Activated naive CD8-positive, alpha-beta T cell (primary cell): ENCODE measurements around the gene CLPTM1L.
"Not testable (repeated sequence)": the region's sequence is repeated elsewhere in the genome, so short reads cannot be mapped to it uniquely, and the experiment has no call there.

ENCODE experiments used
- H3K27ac Mint-ChIP-seq: one replicate; pipeline ENCODE4 v1.8.0; 2021; ENCODE audit warnings: mixed read lengths
- H3K27me3 Mint-ChIP-seq: one replicate; pipeline ENCODE4 v1.8.0; 2021; ENCODE audit warnings: mixed read lengths
- H3K36me3 Mint-ChIP-seq: one replicate; pipeline ENCODE4 v1.8.0; 2021; ENCODE audit warnings: mixed read lengths
- H3K4me1 Mint-ChIP-seq: one replicate; pipeline ENCODE4 v1.8.0; 2021; ENCODE audit warnings: low read depth, mixed read lengths
- H3K4me3 Mint-ChIP-seq: one replicate; pipeline ENCODE4 v1.8.0; 2021; ENCODE audit warnings: mild to moderate bottlenecking, mixed read lengths
- H3K9me3 Mint-ChIP-seq: one replicate; pipeline ENCODE4 v1.8.0; 2021; ENCODE audit warnings: low read depth, mixed read lengths

Gene CLPTM1L

GRCh38 chr5:1282993-1283728 lies 61.7 kb downstream of the CLPTM1L start:
- H3K27me3 Mint-ChIP-seq, H3K4me1 Mint-ChIP-seq, H3K27ac Mint-ChIP-seq, H3K9me3 Mint-ChIP-seq, H3K4me3 Mint-ChIP-seq: not testable (repeated sequence)
- H3K36me3 Mint-ChIP-seq: peaks cover 12% of the 10 kb centered on the region

- Mint-ChIP-seq H3K4me1 (no peaks in the 10 kb centered on the region), H3K4me3 (no peak overlapping the region), H3K27ac (no peak overlapping the region), H3K27me3 (no peaks in the 10 kb centered on the region), H3K36me3 (peaks cover 8% of the 10 kb centered on the region), H3K9me3 (no peaks in the 10 kb centered on the region)
Measured at GRCh38 chr5:1282131-1282992, 62.5 kb downstream of the CLPTM1L start.

DNA sequence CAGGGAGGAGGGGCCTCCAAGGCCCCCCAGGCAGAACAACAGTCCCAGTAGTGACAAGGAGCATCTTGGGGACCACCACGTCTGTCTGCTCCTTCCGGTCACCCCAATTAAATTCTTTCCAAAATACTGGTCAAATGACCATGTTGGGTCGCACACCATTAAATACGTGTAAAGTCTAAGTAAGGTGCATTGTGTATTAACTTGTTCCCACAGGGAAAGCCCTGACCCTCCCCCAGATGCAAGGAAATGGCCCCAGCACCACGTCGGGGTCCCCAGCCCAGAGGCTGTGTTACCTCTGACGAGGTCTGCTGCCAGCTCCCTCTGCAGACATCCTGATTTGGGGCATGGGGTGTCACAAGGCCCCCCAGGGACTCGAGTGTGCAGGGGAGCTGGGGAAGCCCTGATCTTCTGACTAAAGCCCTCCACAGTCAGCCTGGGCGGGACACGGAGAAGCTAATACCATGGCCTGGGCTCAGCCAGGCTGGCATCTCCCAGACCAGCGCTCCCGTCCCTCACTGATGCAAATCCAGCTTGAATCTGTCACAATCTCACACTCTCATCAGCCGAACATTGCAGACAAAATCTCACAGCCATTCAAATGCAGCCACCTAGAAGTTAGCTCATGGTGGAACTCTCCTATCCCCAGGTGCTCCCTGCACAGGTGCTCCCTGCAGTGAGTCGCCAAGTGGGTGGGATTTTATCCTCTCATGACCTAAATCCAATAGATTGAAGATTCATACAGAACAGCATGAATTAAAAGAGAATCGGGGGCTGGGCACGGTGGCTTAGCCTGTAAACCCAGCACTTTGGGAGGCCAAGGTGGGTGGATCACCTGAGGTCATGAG lies 63.6 kb downstream of the CLPTM1L start:
- Mint-ChIP-seq H3K27ac (no peak overlapping the region), H3K27me3 (no peaks in the 10 kb centered on the region), H3K9me3 (no peaks in the 10 kb centered on the region), H3K4me1 (no peaks in the 10 kb centered on the region), H3K4me3 (no peak overlapping the region), H3K36me3 (peaks cover 6% of the 10 kb centered on the region)

GRCh38 chr5:1280177-1281037 lies 64.5 kb downstream of the CLPTM1L start:
- Mint-ChIP-seq H3K4me1 (no peaks in the 10 kb centered on the region), H3K27ac (no peak overlapping the region), H3K36me3 (peaks cover 6% of the 10 kb centered on the region), H3K9me3 (no peaks in the 10 kb centered on the region), H3K4me3 (no peak overlapping the region), H3K27me3 (no peaks in the 10 kb centered on the region)

- Mint-ChIP-seq H3K27me3 (no peaks in the 10 kb centered on the region), H3K4me1 (no peaks in the 10 kb centered on the region), H3K27ac (no peak overlapping the region)
Measured at GRCh38 chr5:1279443-1280151, 65.3 kb downstream of the CLPTM1L start.

DNA sequence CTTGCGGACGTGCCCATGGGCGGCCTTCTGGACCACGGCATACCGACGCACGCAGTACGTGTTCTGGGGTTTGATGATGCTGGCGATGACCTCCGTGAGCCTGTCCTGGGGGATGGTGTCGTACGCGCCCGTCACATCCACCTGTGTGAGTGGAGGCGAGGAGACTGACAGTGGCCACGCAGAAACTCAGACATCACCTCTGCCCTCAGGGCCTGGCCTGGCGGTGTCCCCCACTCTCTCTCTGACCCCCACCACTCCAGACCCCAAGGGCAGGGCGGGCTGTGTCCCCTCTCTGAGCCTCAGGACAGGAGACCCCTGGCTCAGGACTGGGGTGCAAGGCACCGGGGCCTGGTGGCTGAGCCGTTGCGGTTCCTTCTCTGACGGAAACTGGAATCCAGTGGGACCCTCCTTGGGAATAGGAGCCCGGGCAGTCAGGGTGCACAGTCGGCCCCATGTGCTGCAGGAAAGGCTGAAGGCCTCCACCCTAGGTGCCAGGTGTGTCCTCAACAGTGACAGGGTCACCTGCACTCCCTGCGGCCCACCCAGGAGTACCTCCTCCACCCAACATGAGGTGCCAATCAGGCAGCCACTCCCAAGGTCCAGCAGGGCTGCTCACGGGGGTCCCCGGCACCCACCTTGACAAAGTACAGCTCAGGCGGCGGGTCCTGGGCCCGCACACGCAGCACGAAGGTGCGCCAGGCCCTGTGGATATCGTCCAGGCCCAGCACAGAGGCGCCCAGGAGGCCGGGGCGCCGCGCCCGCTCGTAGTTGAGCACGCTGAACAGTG lies 66.0 kb downstream of the CLPTM1L start:
- no peaks in the 10 kb centered on the region for H3K9me3 Mint-ChIP-seq
- no peak overlapping the region for H3K4me3 Mint-ChIP-seq
- peaks cover 6% of the 10 kb centered on the region for H3K36me3 Mint-ChIP-seq
- H3K27ac Mint-ChIP-seq: no peak overlapping the region
- H3K27me3 Mint-ChIP-seq: no peaks in the 10 kb centered on the region
- H3K4me1 Mint-ChIP-seq: no peaks in the 10 kb centered on the region

More at GRCh38 chr5:1279443-1280151, 65.3 kb downstream of the CLPTM1L start:
- H3K4me3 Mint-ChIP-seq: no peak overlapping the region
- peaks cover 6% of the 10 kb centered on the region for H3K36me3 Mint-ChIP-seq
- H3K9me3 Mint-ChIP-seq: no peaks in the 10 kb centered on the region

- peaks cover 6% of the 10 kb centered on the region for H3K36me3 Mint-ChIP-seq
- H3K27ac Mint-ChIP-seq: no peak overlapping the region
- H3K4me1 Mint-ChIP-seq: no peaks in the 10 kb centered on the region
- H3K4me3 Mint-ChIP-seq: no peak overlapping the region
- no peaks in the 10 kb centered on the region for H3K9me3 Mint-ChIP-seq
- no peaks in the 10 kb centered on the region for H3K27me3 Mint-ChIP-seq
Measured at GRCh38 chr5:1278216-1278615, 66.7 kb downstream of the CLPTM1L start.

DNA sequence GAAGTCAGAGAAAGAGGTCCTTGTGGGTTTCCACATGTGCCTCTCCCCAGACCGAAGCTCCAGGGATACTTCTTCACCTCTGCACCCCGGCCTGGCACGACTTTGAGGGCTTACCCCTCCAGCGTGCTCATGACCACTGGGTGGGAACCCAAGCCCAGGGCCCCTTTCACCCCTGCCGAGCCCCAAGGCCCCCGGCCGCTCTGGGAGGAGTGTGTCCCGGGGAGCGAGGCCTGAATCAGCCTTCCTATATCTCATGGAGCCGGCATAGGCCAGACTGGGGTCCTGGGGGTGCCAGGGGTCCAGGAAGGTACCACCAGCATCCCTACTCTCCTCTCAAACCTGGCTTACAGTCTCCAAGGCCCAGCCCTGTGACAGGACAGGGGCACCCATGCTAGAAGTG lies 67.1 kb downstream of the CLPTM1L start:
- no peak overlapping the region for H3K27ac Mint-ChIP-seq
- no peaks in the 10 kb centered on the region for H3K9me3 Mint-ChIP-seq
- H3K36me3 Mint-ChIP-seq: peaks cover 6% of the 10 kb centered on the region
- H3K4me3 Mint-ChIP-seq: no peak overlapping the region
- no peaks in the 10 kb centered on the region for H3K4me1 Mint-ChIP-seq
- no peaks in the 10 kb centered on the region for H3K27me3 Mint-ChIP-seq

DNA sequence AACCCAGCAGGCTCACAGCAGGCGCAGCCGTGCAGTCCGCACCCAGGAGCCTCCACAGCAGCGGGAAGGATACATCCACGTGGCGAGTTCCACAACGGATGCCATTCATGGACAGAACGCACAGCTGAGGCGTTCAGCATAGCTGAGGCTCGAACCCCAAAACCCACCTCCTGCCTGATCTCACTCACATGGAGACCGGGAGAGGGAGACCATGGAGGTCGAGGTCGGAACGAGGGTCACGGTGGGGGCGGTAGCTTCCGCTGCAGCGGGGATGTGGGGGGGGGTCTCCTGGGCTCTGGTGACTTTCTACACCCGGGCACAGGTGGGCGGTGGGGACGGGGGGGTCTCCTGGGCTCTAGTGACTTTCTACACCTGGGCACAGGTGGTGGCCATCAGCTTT lies 67.6 kb downstream of the CLPTM1L start:
- no peaks in the 10 kb centered on the region for H3K4me1 Mint-ChIP-seq
- no peak overlapping the region for H3K4me3 Mint-ChIP-seq
- no peaks in the 10 kb centered on the region for H3K27me3 Mint-ChIP-seq
- no peaks in the 10 kb centered on the region for H3K9me3 Mint-ChIP-seq
- H3K27ac Mint-ChIP-seq: no peak overlapping the region
- H3K36me3 Mint-ChIP-seq: peaks cover 6% of the 10 kb centered on the region

- Mint-ChIP-seq H3K36me3 (peaks cover 6% of the 10 kb centered on the region), H3K9me3 (no peaks in the 10 kb centered on the region), H3K27ac (no peak overlapping the region), H3K4me1 (no peaks in the 10 kb centered on the region), H3K4me3 (no peak overlapping the region), H3K27me3 (no peaks in the 10 kb centered on the region)
Measured at GRCh38 chr5:1276930-1277329, 68.0 kb downstream of the CLPTM1L start.

DNA sequence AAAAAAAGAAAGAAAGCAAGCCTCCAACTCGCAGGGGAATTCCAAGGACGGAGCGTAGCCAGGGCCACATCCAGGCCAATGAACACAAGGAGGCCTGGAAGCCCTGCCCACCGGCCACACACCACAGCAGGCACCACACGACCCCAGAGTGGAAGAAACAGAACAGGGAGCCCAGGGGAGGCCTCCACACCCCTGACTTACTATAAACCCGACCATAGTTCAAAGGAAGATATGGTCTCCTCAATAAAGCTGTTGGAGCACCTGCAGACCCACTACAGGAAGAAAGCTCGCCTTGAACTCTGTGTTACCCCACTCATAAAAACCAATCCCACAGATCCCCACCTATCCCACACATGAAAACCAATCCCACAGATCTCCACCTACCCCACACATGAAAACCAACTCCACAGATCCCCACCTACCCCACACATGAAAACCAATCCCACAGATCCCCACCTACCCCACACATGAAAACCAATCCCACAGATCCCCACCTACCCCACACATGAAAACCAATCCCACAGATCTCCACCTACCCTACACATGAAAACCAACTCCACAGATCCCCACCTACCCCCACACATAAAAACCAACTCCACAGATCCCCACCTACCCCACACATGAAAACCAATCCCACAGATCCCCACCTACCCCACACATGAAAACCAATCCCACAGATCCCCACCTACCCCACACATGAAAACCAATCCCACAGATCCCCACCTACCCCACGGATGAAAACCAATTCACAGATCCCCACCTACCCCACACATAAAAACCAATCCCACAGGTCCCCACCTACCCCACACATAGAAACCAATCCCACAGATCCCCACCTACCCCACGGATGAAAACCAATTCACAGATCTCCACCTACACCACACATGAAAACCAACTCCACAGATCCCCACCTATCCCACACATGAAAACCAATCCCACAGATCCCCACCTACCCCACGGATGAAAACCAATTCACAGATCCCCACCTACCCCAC lies 69.2 kb downstream of the CLPTM1L start:
- H3K27me3 Mint-ChIP-seq, H3K36me3 Mint-ChIP-seq, H3K27ac Mint-ChIP-seq, H3K4me3 Mint-ChIP-seq, H3K4me1 Mint-ChIP-seq, H3K9me3 Mint-ChIP-seq: not testable (repeated sequence)

- Mint-ChIP-seq H3K4me1 (no peaks in the 10 kb centered on the region), H3K27ac (no peak overlapping the region), H3K36me3 (peaks cover 4% of the 10 kb centered on the region), H3K4me3 (no peak overlapping the region), H3K27me3 (no peaks in the 10 kb centered on the region), H3K9me3 (no peaks in the 10 kb centered on the region)
Measured at GRCh38 chr5:1274471-1274870, 70.4 kb downstream of the CLPTM1L start.
